AG04449 (cell line): ENCODE data around the gene RAB3C.
"Not testable (repeated sequence)": the region's sequence is repeated elsewhere in the genome, so short reads cannot be mapped to it uniquely, and the experiment has no call there.

ENCODE experiments used
- CTCF ChIA-PET: fragments of 350-600 bp; formaldehyde crosslinking; extraction: SDS; loops from one replicate; lab custom pipeline; 2021; ENCODE audit warnings: antibody characterized with exemption; lab: Yijun Ruan, JAX
- POLR2A ChIA-PET: fragments of 400-600, 350-600 bp; formaldehyde crosslinking; extraction: SDS; loops from one replicate; lab custom pipeline; 2020; ENCODE audit warnings: antibody characterized with exemption, inconsistent platforms; lab: Yijun Ruan, JAX
- DNase-seq: peaks from one replicate; pipeline ENCODE4 v3.0.0-alpha.2; 2010; ENCODE audit warnings: low read depth, low spot score
- H3K4me3 ChIP-seq: 2 replicates; pipeline ENCODE4 v1.5.1; 2011; ENCODE audit warnings: low read depth, mild to moderate bottlenecking, control low read depth, low read length
- TF ChIP-seq, protein P1 (sequence below): IDR thresholded peaks from one replicate; pipeline ENCODE4 v1.5.1; 2011; ENCODE audit warnings: mild to moderate bottlenecking, moderate library complexity, low read length, control low read depth, inconsistent platforms; ENCODE audit not compliant: insufficient read depth; ENCODE audit errors: missing control alignments

The RAB3C gene

GRCh38 chr5:58545912-58546311 lies 37.0 kb upstream of the RAB3C start:
- CTCF ChIA-PET, result no interaction called here
- POLR2A ChIA-PET, result no interaction called here
- no peak overlapping the region for H3K4me3 ChIP-seq
- DNase-seq, result no peak
- TF ChIP-seq, protein P1, sequence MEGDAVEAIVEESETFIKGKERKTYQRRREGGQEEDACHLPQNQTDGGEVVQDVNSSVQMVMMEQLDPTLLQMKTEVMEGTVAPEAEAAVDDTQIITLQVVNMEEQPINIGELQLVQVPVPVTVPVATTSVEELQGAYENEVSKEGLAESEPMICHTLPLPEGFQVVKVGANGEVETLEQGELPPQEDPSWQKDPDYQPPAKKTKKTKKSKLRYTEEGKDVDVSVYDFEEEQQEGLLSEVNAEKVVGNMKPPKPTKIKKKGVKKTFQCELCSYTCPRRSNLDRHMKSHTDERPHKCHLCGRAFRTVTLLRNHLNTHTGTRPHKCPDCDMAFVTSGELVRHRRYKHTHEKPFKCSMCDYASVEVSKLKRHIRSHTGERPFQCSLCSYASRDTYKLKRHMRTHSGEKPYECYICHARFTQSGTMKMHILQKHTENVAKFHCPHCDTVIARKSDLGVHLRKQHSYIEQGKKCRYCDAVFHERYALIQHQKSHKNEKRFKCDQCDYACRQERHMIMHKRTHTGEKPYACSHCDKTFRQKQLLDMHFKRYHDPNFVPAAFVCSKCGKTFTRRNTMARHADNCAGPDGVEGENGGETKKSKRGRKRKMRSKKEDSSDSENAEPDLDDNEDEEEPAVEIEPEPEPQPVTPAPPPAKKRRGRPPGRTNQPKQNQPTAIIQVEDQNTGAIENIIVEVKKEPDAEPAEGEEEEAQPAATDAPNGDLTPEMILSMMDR, result no peak

GRCh38 chr5:58548068-58548467 lies 34.8 kb upstream of the RAB3C start:
- no peak for DNase-seq
- TF ChIP-seq, protein P1, result no peak
- no peak overlapping the region for H3K4me3 ChIP-seq
- ChIA-PET POLR2A (no interaction called here), CTCF (no interaction called here)

DNA sequence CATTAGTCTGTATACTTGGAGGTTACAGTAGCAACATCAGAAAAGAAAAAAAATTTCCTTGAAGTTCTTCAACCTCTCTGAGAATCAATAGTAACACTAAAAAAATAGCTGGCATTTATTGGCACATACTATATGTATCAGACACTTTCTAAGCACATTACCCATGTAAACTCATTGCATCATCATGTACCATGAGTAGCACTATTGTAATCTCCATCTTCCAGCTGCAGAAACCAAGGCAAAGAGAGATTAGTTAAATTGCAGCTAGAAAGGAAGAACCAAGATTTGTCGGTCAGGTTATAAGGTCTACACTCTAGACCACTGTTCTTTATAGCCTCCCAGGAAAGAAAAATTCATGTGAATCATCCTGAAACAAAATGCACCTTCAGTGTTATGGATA lies 31.4 kb upstream of the RAB3C start:
- no peak for DNase-seq
- TF ChIP-seq, protein P1, result no peak
- CTCF ChIA-PET, result no interaction called here
- no peak overlapping the region for H3K4me3 ChIP-seq
- POLR2A ChIA-PET, result no interaction called here

DNA sequence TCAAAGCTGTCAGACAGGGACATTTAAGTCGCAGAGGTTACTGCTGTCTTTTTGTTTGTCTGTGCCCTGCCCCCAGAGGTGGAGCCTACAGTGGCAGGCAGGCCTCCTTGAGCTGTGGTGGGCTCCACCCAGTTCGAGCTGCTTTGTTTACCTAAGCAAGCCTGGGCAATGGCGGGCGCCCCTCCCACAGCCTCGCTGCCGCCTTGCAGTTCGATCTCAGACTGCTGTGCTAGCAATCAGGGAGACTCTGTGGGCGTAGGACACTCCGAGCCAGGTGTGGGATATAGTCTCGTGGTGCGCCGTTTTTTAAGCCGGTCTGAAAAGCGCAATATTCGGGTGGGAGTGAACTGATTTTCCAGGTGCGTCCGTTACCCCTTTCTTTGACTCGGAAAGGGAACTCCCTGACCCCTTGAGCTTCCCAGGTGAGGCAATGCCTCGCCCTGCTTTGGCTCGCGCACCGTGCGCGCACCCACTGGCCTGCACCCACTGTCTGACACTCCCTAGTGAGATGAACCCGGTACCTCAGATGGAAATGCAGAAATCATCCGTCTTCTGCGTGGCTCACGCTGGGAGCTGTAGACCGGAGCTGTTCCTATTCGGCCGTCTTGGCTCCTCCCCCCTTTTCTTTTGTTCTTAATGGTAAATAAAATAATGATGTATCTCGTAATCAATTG lies 25.1 kb upstream of the RAB3C start:
- DNase-seq, CTCF ChIA-PET, H3K4me3 ChIP-seq, POLR2A ChIA-PET: not testable (repeated sequence)

- POLR2A ChIA-PET, result not testable (repeated sequence)
These were observed 19.7 kb upstream of the RAB3C start for GRCh38 chr5:58563016-58563700.

GRCh38 chr5:58564043-58564832 lies 18.6 kb upstream of the RAB3C start:
- POLR2A ChIA-PET, CTCF ChIA-PET, H3K4me3 ChIP-seq, DNase-seq: not testable (repeated sequence)

More at GRCh38 chr5:58563016-58563700, 19.7 kb upstream of the RAB3C start:
- CTCF ChIA-PET, H3K4me3 ChIP-seq, DNase-seq: not testable (repeated sequence)

DNA sequence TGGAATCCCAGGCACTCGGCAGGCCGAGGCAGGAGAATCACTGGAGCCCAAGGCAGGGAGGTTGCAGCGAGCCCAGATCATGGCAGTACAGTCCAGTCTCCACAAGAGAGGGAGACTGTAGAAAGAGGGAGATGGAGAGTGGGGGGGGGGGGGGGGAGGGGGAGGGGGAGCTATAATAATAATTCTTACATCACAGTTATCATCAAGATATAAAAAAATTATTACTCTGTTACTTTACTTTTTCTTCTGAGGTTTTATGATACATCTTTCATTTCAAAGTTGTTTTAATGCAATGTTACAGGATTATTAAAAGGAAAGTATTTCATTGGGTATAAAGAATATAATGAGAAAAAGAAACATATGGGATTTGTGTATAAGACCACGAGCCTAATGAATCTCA lies 17.8 kb upstream of the RAB3C start:
- POLR2A ChIA-PET, result no interaction called here
- CTCF ChIA-PET, result no interaction called here
- H3K4me3 ChIP-seq, result no peak overlapping the region
- TF ChIP-seq, protein P1, result no peak
- DNase-seq, result no peak
